Thymus (tissue), 11 donors: Measurements from ENCODE around the gene LETMD1. TPM values are rescaled to one million over a fixed set of nuclear protein-coding genes. Genes with fewer than 3 reads are reported as not detected.
A peak's percentile ranks its signal among the peaks of the same experiment; 100 is the strongest.
"Not testable (repeated sequence)": the region's sequence is repeated elsewhere in the genome, so short reads cannot be mapped to it uniquely, and the experiment has no call there.

Experiments
- DNase-seq, 9 donors: peaks; one replicate each; pipeline ENCODE4 v3.0.0-alpha.2; 2013; ENCODE audit warnings: low spot score in 9 of 9, low read depth in 6 of 9, missing footprints in 1 of 9
- H3K27ac ChIP-seq, 2 donors: one replicate each; pipeline ENCODE4 v1.5.1; 2013; ENCODE audit warnings: control low read depth in 1 of 2, low read depth in 1 of 2, low read length in 1 of 2, mild to moderate bottlenecking in 1 of 2, moderate library complexity in 1 of 2
- H3K27me3 ChIP-seq, 2 donors: one replicate each; pipeline ENCODE4 v1.5.1; 2013; ENCODE audit warnings: low read length in 1 of 2; ENCODE audit not compliant: control insufficient read depth in 2 of 2, insufficient read depth in 1 of 2
- H3K36me3 ChIP-seq, 2 donors: one replicate each; pipeline ENCODE4 v1.5.1; 2013; ENCODE audit warnings: low read length in 1 of 2, mild to moderate bottlenecking in 1 of 2, moderate library complexity in 1 of 2; ENCODE audit not compliant: control insufficient read depth in 2 of 2, insufficient read depth in 2 of 2
- H3K4me1 ChIP-seq, 2 donors: one replicate each; pipeline ENCODE4 v1.5.1; 2013; ENCODE audit warnings: low read length in 2 of 2; ENCODE audit not compliant: control insufficient read depth in 2 of 2, insufficient read depth in 2 of 2
- H3K4me3 ChIP-seq, 2 donors: one replicate each; pipeline ENCODE4 v1.5.1; 2013; ENCODE audit warnings: low read length in 2 of 2, control low read depth in 1 of 2, mild to moderate bottlenecking in 1 of 2
- H3K9me3 ChIP-seq, 2 donors: one replicate each; pipeline ENCODE4 v1.5.1; 2013; ENCODE audit warnings: low read length in 1 of 2, mild to moderate bottlenecking in 1 of 2; ENCODE audit not compliant: control insufficient read depth in 2 of 2, insufficient read depth in 1 of 2
- WGBS: extraction: QIAGEN DNeasy Blood & Tissue Kit; methylation state at CpG from one replicate; pipeline ENCODE4 v1.1.7; 2013; 5-methylcytosine and 5-hydroxymethylcytosine counted together
- polyA plus RNA-seq: library from polyadenylated mRNA; stranded (reverse); fragments of 200-250 nt; gene quantifications from one replicate; pipeline ENCODE4 v1.2.3, GENCODE V29; 2013
- total RNA-seq: library from RNA; stranded (reverse); fragments of 120-200 nt; gene quantifications from one replicate; pipeline ENCODE4 v1.2.4, GENCODE V29; 2013
- donor health status: healthy.

The LETMD1 gene
- total and polyA plus RNA-seq, 2 donors, result 45.2 to 78.8 TPM

DNA sequence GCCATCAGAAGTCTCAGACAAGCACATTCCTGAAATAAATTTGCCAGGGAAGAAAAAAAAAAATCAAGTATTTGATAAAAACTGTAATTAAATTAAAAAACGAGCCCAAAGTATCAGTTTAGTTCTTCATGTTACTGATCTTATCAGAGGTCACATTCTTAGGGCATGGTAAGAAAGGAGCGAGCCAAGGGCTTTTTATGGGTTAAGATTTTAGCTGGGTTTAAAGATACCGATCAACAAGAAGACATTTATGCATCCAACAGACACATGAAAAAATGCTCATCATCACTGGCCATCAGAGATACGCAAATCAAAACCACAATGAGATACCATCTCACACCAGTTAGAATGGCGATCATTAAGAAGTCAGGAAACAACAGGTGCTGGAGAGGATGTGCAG lies 30.2 kb downstream of the LETMD1 start:
- not testable (repeated sequence) for H3K27ac ChIP-seq, DNase-seq, H3K27me3 ChIP-seq, H3K9me3 ChIP-seq, H3K4me3 ChIP-seq
- H3K36me3 ChIP-seq, result peaks cover 13 to 20% of the 10 kb centered on the region in 2 donors
- peaks cover 25 to 35% of the 10 kb centered on the region in 2 donors for H3K4me1 ChIP-seq
- 21% methylated on average over 5 of the region's 5 CpGs for WGBS

DNA sequence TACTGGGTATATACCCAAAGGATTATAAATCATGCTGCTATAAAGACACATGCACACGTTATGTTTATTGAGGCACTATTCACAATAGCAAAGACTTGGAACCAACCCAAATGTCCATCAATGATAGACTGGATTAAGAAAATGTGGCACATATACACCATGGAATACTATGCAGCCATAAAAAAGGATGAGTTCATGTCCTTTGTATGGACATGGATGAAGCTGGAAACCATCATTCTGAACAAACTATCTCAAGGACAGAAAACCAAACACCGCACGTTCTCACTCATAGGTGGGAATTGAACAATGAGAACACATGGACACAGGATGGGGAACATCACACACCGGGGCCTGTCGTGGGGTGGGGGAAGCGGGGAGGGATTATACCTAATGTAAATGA lies 30.7 kb downstream of the LETMD1 start:
- not testable (repeated sequence) for H3K9me3 ChIP-seq, H3K27ac ChIP-seq, DNase-seq, H3K27me3 ChIP-seq, H3K4me3 ChIP-seq
- WGBS, result 95% methylated on average over 6 of the region's 6 CpGs
- H3K4me1 ChIP-seq, result peaks cover 28 to 39% of the 10 kb centered on the region in 2 donors
- peaks cover 8 to 15% of the 10 kb centered on the region in 2 donors for H3K36me3 ChIP-seq

DNA sequence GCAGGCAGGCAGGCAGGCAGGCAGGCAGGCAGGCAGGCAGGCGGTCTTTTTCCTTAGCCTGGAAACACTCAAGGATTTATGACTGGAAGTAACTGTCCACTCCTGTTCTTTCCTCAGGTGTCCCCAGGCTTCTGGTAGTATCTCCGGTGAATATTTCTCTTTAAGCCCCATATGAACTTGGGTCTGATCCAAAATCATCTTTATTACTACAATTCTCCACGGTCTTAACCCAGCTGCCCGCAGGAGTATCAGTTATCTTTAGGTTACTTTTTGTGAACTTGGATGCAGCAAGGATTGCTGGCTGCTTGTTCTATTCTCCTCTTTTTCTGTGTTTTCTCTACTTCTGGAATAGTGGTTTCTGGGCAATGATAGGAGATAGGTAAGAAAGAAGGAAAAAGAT lies 32.0 kb downstream of the LETMD1 start:
- 94% methylated on average over 4 of the region's 4 CpGs for WGBS
- no peak overlapping the region for H3K4me3 ChIP-seq
- peaks cover 28 to 39% of the 10 kb centered on the region in 2 donors for H3K4me1 ChIP-seq

DNA sequence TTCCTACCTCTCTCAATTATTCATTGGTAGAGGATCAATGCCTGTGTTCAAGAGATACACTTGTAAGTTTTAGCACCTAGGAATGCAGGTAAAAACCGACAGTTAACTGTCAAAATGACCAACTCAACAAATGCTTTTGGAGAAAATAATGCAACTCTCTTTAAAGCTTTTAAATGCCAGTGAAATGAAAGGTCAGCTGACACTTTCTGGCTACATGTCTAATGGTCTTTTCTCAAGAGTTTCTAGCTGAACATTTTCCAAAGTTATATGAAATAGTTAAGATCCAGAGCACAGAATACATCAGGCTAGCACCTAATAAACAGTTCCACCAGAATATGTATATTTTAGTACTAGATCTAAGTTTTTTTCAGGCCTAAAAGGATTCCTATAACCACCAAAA lies 33.3 kb downstream of the LETMD1 start:
- Histone ChIP-seq H3K4me3 (no peak overlapping the region), H3K4me1 (peaks cover 18 to 28% of the 10 kb centered on the region in 2 donors), H3K27me3 (no peaks in the 10 kb centered on the region), H3K36me3 (no peaks in the 10 kb centered on the region), H3K9me3 (no peaks in the 10 kb centered on the region), H3K27ac (no peak overlapping the region)
- DNase-seq, result no peak
- WGBS, result 95% methylated on average over 1 of the region's 1 CpG

More for the DNA sequence above, 32.0 kb downstream of the LETMD1 start:
- Histone ChIP-seq H3K36me3 (peaks cover 4 to 9% of the 10 kb centered on the region in 2 donors), H3K27ac (no peak overlapping the region), H3K27me3 (no peaks in the 10 kb centered on the region), H3K9me3 (no peaks in the 10 kb centered on the region)
- no peak for DNase-seq

DNA sequence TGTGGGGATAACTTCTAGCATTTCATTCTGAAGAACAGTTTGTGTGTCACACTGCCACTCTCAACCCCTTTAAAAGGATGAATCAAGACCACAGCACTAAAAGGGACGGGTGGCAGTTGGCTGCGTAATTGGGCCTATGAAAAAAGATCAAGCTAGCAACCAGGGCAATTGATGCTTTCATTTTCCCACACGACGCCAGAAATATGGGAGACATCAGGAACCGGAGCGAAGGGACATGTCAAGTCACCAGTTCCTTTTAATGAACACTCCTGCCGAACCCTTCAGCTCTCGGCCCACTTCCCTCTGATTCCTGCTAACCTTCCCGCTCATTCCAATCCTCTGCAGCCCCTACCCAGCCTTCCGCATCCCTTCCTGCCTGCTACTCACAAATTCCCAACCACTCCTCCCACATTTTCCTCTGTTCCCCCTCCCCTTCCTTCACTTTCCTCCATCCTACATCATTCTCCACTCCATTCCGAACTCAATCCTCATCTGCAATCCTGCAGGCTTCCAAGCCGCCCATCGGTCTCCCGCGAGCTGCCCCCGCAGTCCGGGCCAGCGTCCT lies 34.5 kb downstream of the LETMD1 start:
- 4% methylated on average over 18 of the region's 18 CpGs for WGBS
- Histone ChIP-seq H3K9me3 (no peaks in the 10 kb centered on the region), H3K4me1 (peaks cover 11 to 21% of the 10 kb centered on the region in 2 donors), H3K36me3 (no peaks in the 10 kb centered on the region), H3K4me3 (peak overlapping the region; percentile 79 to 95), H3K27me3 (no peaks in the 10 kb centered on the region), H3K27ac (peak overlapping the region; percentile 69 to 84)
- peak in 4 of 9 donors; percentile 27 to 66 (median 40) for DNase-seq

DNA sequence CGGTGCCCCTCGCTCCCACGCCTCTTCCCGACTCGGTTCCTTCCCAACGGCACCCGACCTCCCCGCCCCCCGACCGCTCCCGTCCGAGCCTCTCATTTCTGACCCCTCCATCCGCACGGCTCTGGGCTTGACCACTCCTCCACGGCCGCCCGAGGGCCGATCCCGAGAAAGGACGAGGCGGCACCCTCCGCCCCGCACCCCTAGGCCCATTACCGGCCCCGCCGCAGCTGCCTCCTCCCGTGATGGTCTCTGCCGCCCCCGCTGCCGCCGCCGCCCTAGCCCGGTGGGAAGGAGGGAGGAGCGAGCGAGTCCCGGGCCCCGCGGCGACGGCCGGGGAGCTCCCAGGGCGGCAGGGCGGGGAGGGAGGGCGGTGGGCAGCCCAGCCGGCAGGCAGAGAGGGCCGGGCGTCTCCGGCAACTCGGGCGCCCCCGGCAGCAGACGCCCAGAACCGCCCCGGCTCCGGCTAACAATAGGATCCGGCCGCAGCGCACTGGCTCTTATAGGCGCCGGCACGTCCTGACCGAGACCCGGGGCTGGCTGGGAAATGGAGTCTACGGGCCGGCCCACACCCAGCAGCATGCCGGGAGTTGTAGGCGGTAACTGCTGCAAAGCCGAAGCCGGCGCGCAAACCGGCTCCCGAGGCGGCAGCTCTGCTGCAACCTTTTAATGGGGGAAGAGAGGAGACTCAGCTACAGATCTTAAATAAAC lies 35.2 kb downstream of the LETMD1 start, which contains the start of gene CSRNP2:
TSS of gene CSRNP2 (minus strand) at position 471 of the 708 bp plus-strand sequence. CDS start 7,035 bp downstream, outside the sequence.
- WGBS, result under 1% methylated on average over 74 of the region's 74 CpGs
- peak within 1 kb of the TSS; percentile 69 to 84 for H3K27ac ChIP-seq
- H3K36me3 ChIP-seq, result no peaks in the 10 kb centered on the region

DNA sequence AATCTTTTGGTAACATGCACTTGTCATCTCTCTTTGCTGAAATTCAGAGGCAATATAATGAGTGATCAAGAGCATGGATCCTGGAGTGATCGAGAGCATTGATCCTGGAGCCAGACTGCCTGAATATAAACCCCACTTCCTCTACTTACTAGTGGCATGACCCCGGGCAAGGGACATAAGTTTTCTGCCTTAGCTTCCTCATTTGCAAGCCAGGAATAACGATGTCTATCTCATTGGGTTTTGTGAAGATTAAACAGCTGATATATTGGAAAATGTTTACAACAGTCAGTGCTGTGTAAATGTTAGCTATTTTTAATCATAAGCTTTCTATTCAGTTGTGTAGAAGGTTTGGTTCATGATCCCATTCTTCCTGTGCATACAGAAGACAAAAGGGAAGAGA lies 37.6 kb downstream of the LETMD1 start:
- H3K27me3 ChIP-seq, result no peaks in the 10 kb centered on the region
- no peaks in the 10 kb centered on the region for H3K36me3 ChIP-seq
- peaks cover 11 to 17% of the 10 kb centered on the region in 2 donors for H3K4me1 ChIP-seq
- WGBS, result 50% methylated on average over 3 of the region's 3 CpGs
- no peak overlapping the region for H3K4me3 ChIP-seq
- DNase-seq, result no peak
- no peak overlapping the region for H3K27ac ChIP-seq
- no peaks in the 10 kb centered on the region for H3K9me3 ChIP-seq

More for the DNA sequence above, 35.2 kb downstream of the LETMD1 start, which contains the start of gene CSRNP2:
- Histone ChIP-seq H3K9me3 (no peaks in the 10 kb centered on the region), H3K27me3 (no peaks in the 10 kb centered on the region), H3K4me1 (peaks cover 11 to 17% of the 10 kb centered on the region in 2 donors), H3K4me3 (peak within 1 kb of the TSS; percentile 79 to 95)
- DNase-seq, result peak; percentile 83 to 96 (median 91)

DNA sequence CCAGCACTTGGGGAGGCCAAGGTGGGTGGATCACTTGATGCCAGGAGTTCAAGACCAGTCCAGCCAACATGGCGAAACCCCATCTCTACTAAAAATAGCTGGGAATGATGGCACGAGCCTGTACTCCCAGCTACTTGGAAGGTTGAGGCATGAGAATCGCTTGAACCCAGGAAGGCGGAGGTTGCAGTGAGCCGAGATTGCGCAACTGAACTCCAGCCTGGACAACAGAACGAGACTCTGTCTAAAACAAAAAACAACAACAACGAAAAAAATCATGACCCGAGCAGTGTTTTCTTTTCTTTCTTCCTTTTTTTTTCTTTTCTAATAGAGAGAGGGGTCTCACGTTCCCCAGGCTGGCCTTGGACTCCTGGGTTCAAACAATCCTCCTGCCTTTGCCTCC lies 38.8 kb downstream of the LETMD1 start:
- Histone ChIP-seq H3K9me3 (no peaks in the 10 kb centered on the region), H3K4me1 (peaks cover 8 to 14% of the 10 kb centered on the region in 2 donors), H3K4me3 (no peak overlapping the region), H3K27me3 (no peaks in the 10 kb centered on the region), H3K36me3 (peaks cover 0 to 4% of the 10 kb centered on the region in 2 donors), H3K27ac (no peak overlapping the region)
- WGBS, result 97% methylated on average over 10 of the region's 10 CpGs
- no peak for DNase-seq

DNA sequence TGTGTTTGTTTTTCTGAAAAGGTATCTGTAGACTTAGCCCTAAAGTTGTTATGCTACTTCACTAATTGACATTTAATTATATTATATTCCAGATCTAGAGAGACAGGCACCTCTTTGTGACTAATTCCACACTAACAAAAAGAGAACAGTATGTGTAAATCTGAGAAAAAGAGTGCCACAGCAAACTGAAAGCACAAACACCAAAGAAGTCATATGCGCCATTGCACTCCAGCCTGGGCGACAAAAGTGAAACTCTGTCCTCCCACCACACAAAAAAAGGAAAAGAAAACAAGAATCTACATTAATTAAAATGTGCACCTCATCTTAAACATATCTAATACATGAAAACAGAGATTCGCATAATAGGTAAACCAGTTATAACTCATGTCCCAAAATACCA lies 39.7 kb downstream of the LETMD1 start:
- no peak for DNase-seq
- Histone ChIP-seq H3K27me3 (no peaks in the 10 kb centered on the region), H3K4me1 (peaks cover 3 to 5% of the 10 kb centered on the region in 2 donors), H3K36me3 (peaks cover 2 to 6% of the 10 kb centered on the region in 2 donors), H3K4me3 (no peak overlapping the region), H3K9me3 (no peaks in the 10 kb centered on the region), H3K27ac (no peak overlapping the region)
- WGBS, result 94% methylated on average over 3 of the region's 3 CpGs
